ENCODE measurements around the gene PRPH2. TPM values are rescaled to one million over a fixed set of nuclear protein-coding genes. Genes with fewer than 3 reads are reported as not detected.

The PRPH2 gene
- total and polyA plus RNA-seq, 2 of the 13 experiments (the other 11 are each of a cell fraction or from before 2014, with no cell fraction given) = 0.03 to 0.04 TPM

GRCh38 chr6:42745640-42746462 is 23.5 kb upstream of the PRPH2 start, which contains the start of gene TBCC (continued):
- no peak for TF ChIP-seq ZNF652 (CRISPR knock-in tag; IDR thresholded peaks at IDR 0.05; ENCODE audit: borderline replicate concordance, low read depth)
- TF ChIP-seq ZNF124 (CRISPR knock-in tag; IDR thresholded peaks at IDR 0.05) = 0 out of 2 replicates have a peak, but pooled peaks have one; percentile 68
- TF ChIP-seq ZNF644 (CRISPR knock-in tag; IDR thresholded peaks at IDR 0.05; ENCODE audit: low read depth) = no peak
- TF ChIP-seq JUND (CRISPR knock-in tag; IDR thresholded peaks at IDR 0.05) = no peak

DNA sequence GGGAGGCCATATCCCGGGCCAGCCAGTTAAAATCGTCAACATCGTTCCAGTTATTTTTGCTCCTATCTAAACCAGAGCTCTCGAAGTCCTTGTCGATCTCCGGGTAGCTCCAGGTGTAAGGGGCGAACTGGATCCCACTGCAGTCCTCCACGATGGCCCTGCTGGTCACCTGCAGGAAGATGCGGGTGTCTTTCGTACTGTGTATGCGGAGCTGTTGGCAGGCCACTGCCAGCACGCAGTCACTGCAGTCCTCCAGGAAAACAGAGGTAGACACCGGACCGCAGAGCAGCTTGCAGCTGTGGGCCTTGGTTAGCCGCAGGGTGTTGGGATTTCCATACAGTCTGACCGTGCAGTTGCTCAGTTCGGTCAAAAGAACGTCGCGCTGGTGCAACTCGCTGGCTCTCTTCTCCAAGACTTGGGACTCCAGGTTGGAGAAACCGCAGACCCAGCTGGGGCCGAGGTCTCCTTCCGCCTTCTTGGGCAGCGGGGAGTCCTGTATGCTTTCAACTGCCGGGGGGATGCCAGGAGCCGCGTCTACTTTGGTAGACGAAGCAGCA is 22.8 kb upstream of the PRPH2 start:
- Histone ChIP-seq H4K20me1 (ENCODE audit: insufficient read depth, low read length) (peaks cover 14% of the 10 kb centered on the region; the same call in 1 of the 2 replicates), H3K27ac (ENCODE audit: extremely low read length, insufficient read depth, low read length) (peak overlapping the region; percentile 93), H3K4me3 (replicated peaks in 1 of 3; ENCODE audit: insufficient read depth in 1 of 3, low read depth in 2 of 3, low read length in 3 of 3) (peak overlapping the region; percentile 83 to 100 (median 99)), H3K9me3 (ENCODE audit: low read length) (no peaks in the 10 kb centered on the region), H3K27me3 (ENCODE audit: control insufficient read depth in 1 of 2, insufficient read depth in 2 of 2, low read length in 2 of 2) (no peaks in the 10 kb centered on the region; a peak in 1 of 5 replicates), H3K79me2 (ENCODE audit: insufficient read depth, low read length) (peaks cover 24% of the 10 kb centered on the region), H3K36me3 (replicated peaks in 1 of 2; ENCODE audit: control insufficient read depth in 1 of 2, insufficient read depth in 2 of 2, low read length in 2 of 2) (no peaks in the 10 kb centered on the region), H3K4me2 (ENCODE audit: low read depth, low read length) (peak overlapping the region; percentile 96), H2AFZ (ENCODE audit: low read length) (no peak overlapping the region), H3K4me1 (ENCODE audit: insufficient read depth, low read length) (peaks cover 48% of the 10 kb centered on the region), H3K9ac (ENCODE audit: insufficient read depth, low read depth, low read length) (peak overlapping the region; percentile 98)
- FAIRE-seq = no peak
- ChIA-PET CTCF (ENCODE audit: low intra/inter-chr PET ratio, low total read pairs) (no interaction called here), POLR2A (interaction anchor here (0.7 to 8.3 kb wide), 27 partner anchors 10 to 691 kb away, joined by 3 to 270 read pairs (median 7); partner anchors contain the start of genes BICRAL, CNPY3, PPP2R5D and PRPH2)
- in situ Hi-C loops (cut with HindIII; ENCODE audit: extremely low pct_ligation_motif_present, low pct_unique_long_range_greater_than_20kb) (loop anchor here (5.0 kb wide), 1 partner anchor 37 kb away; the partner anchor contains the start of gene BICRAL), intact Hi-C loops (cut with micrococcal nuclease; ENCODE audit: unreplicated experiment) (loop anchor here (10.0 kb wide), 1 partner anchor 180 kb away; the partner anchor contains the start of gene UBR2)
- peak; percentile 27 for DNase-seq (ENCODE audit: low spot score)
- 1% methylated on average over 28 of the region's 29 CpGs for WGBS (ENCODE audit: low lambda C conversion rate)
- peak; percentile 56 for ATAC-seq
- no TSS peak for BruUV-seq (replicated peaks)
- TF ChIP-seq ARNT2 (CRISPR knock-in tag; IDR thresholded peaks at IDR 0.05; ENCODE audit: low read depth) (no peak), NAIF1 (CRISPR knock-in tag; IDR thresholded peaks at IDR 0.05; ENCODE audit: borderline replicate concordance) (no peak), ZEB1 (IDR thresholded peaks at IDR 0.05; ENCODE audit: insufficient replicate concordance, low read depth) (no peak), CBX5 (CRISPR knock-in tag; IDR thresholded peaks at IDR 0.05; ENCODE audit: borderline replicate concordance) (0 out of 2 replicates have a peak, but pooled peaks have one; percentile 9), KDM2A (CRISPR knock-in tag; IDR thresholded peaks at IDR 0.05; ENCODE audit: borderline replicate concordance, low read depth) (no peak), ZNF772 (CRISPR knock-in tag; IDR thresholded peaks at IDR 0.05) (peak; percentile 32), ZNF280B (CRISPR knock-in tag; IDR thresholded peaks at IDR 0.05; ENCODE audit: borderline replicate concordance) (peak; percentile 4; the same call in 1 of the 2 replicates), ZNF451 (CRISPR knock-in tag; IDR thresholded peaks at IDR 0.05) (no peak), HNF1B (CRISPR knock-in tag; IDR thresholded peaks at IDR 0.05) (0 out of 2 replicates have a peak, but pooled peaks have one; percentile 28), RBM39 (IDR thresholded peaks at IDR 0.05; ENCODE audit: low read depth, low read length, poor library complexity, severe bottlenecking) (no peak)
- TF ChIP-seq, protein P1, sequence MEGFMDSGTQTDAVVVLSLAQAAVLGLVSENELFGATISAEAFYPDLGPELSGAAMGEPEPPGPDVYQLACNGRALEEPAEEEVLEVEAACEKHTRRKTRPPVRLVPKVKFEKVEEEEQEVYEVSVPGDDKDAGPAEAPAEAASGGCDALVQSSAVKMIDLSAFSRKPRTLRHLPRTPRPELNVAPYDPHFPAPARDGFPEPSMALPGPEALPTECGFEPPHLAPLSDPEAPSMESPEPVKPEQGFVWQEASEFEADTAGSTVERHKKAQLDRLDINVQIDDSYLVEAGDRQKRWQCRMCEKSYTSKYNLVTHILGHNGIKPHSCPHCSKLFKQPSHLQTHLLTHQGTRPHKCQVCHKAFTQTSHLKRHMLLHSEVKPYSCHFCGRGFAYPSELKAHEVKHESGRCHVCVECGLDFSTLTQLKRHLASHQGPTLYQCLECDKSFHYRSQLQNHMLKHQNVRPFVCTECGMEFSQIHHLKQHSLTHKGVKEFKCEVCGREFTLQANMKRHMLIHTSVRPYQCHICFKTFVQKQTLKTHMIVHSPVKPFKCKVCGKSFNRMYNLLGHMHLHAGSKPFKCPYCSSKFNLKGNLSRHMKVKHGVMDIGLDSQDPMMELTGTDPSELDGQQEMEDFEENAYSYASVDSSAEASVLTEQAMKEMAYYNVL (CRISPR knock-in tag; IDR thresholded peaks at IDR 0.05; ENCODE audit: borderline replicate concordance) = no peak
